Fibroblast of pulmonary artery (primary cell): Measurements from ENCODE around the gene GLI3.

Experiments
- DNase-seq: peaks from one replicate; pipeline ENCODE4 v3.0.0-alpha.2; 2010; ENCODE audit warnings: low read depth
- H3K4me3 ChIP-seq: replicated peaks from 2 replicates; pipeline ENCODE4 v1.5.1; 2011; ENCODE audit warnings: low read depth, mild to moderate bottlenecking, control low read depth, low read length, moderate library complexity
- CTCF ChIP-seq: IDR thresholded peaks from 2 replicates; pipeline ENCODE4 v1.5.1; 2011; ENCODE audit warnings: mild to moderate bottlenecking, control low read depth, low read length, inconsistent platforms; ENCODE audit errors: missing control alignments

The GLI3 gene

GRCh38 chr7:41955893-41956675 is 280.9 kb downstream of the GLI3 start:
- peak overlapping the region; percentile 29 for H3K4me3 ChIP-seq
- peak; percentile 100 for DNase-seq
- no peak for TF ChIP-seq CTCF

DNA sequence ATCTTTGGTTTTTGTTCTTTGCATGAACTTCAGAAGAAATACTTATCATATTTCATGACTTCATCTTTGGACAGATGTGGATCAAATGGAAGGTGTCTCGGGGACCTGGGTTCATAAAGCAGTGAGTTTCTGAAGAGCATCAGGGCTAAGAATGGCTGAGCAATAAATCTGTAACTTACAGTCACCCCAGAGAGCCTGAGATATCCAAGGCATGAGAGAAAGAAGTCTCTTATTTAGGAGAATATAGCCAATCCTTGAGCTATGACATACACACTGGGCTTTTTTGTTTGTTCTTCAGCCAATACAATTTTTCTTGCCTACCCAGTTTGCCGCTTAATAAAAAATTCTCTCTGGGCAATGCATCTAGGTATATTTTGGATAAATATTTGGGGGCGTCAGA is 281.6 kb downstream of the GLI3 start:
- no peak for TF ChIP-seq CTCF
- no peak for DNase-seq
- H3K4me3 ChIP-seq: no peak overlapping the region

GRCh38 chr7:41954976-41955375 is 282.0 kb downstream of the GLI3 start:
- no peak for DNase-seq
- no peak for TF ChIP-seq CTCF
- H3K4me3 ChIP-seq: no peak overlapping the region

GRCh38 chr7:41948503-41948902 is 288.5 kb downstream of the GLI3 start:
- H3K4me3 ChIP-seq: no peak overlapping the region
- TF ChIP-seq CTCF: no peak
- no peak for DNase-seq

DNA sequence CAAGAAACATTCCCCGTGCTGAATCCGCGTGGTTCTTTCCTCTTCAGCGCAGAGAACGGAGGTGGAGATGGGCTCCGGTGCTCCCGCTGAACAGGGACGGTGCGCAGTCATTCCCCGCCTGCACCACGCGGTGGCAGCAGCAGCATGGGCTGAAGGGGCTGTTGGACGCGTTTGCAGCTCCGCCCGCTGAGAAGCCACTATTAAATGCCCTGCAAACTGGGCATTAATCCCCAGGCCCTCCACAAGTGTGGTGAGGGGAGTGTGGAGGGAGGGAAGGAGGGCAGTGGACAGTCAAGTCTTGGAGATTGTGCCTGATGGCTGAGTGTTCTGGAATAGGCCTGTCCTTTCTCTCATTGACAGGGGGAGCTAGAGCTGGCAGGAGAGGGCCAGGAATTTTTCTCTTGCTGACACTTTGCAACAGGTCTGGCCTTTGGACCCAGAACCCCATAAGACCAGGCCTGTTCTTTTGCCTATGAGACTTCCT is 293.9 kb downstream of the GLI3 start:
- peak; percentile 80 for DNase-seq
- peak overlapping the region; percentile 36 for H3K4me3 ChIP-seq
- peak; percentile 97 for TF ChIP-seq CTCF

DNA sequence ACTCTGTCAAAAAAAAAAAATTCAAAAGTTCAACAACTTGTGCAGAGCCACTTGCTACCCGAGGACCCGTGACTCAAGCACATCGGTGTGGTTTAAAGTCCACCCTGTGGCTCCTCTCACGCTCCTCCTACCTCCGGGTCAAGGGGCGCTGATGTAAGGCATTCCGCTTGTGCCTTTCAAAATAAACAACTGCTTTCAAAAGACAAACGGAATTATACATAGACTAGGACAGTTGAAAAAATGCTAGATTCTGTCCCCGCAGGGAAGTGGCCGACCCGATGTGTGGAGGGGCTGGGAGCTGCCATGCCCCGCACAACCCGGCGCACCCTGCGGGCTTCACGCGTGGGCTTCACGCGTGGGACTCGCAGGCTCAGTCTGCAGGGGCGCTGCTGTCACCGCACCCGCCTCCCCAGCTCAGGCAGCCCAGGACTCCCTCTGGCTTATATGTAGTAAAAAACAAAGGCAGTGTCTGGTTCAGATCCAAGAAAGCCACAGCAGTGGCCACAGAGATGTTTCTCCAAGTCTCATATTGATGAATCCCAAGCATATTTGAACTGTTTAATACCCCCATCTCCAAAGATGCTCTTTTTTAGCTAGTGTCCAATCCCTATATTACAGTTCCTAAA is 294.4 kb downstream of the GLI3 start:
- peak overlapping the region; percentile 36 for H3K4me3 ChIP-seq
- TF ChIP-seq CTCF: no peak
- DNase-seq: peak; percentile 28
